IMR-90 (cell line): Measurements from ENCODE around the gene GAB1. TPM values are rescaled to one million over a fixed set of nuclear protein-coding genes. Genes with fewer than 3 reads are reported as not detected.

Experiments used
- ATAC-seq: fragments of 200-7000 bp; cut with Tn5 transposase; 2 replicates; pipeline ENCODE4 v1.9.1; 2020; ENCODE audit warnings: low read depth, mild to moderate bottlenecking, moderate library complexity
- BruUV-seq: library from RNA; stranded (reverse); fragments of 400-500 nt; replicated peaks from 2 replicates; lab custom pipeline; 2021; lab: Mats Ljungman, UMichigan
- CTCF ChIA-PET: fragments of 300-600 bp; formaldehyde crosslinking; extraction: SDS; loops from one replicate; lab custom pipeline; 2021; ENCODE audit warnings: antibody characterized with exemption; lab: Yijun Ruan, JAX
- POLR2A ChIA-PET: fragments of 300-600 bp; sonication (Branson Sonifier 250); formaldehyde crosslinking; loops from one replicate; lab custom pipeline; 2022; ENCODE audit warnings: antibody characterized with exemption; ENCODE audit not compliant: unreplicated experiment; lab: Charles Lee
- DNase-seq: peaks from one replicate; pipeline ENCODE4 v3.0.0; 2013
- H2AFZ ChIP-seq: replicated peaks from 2 replicates; pipeline ENCODE3; 2013; ENCODE audit warnings: low read length, mild to moderate bottlenecking; ENCODE audit not compliant: poor library complexity
- H2AK5ac ChIP-seq: 2 replicates; pipeline ENCODE4 v1.6.1; 2013; ENCODE audit warnings: low read depth, low read length, inconsistent platforms
- H2AK9ac ChIP-seq: replicated peaks from 2 replicates; pipeline ENCODE3; 2013; ENCODE audit warnings: mild to moderate bottlenecking, low read depth, low read length, moderate library complexity; ENCODE audit not compliant: poor library complexity
- H2BK120ac ChIP-seq: 2 replicates; pipeline ENCODE4 v1.6.1; 2013; ENCODE audit warnings: low read depth, low read length, inconsistent platforms
- H2BK15ac ChIP-seq: 3 replicates; pipeline ENCODE4 v1.6.1; 2013; ENCODE audit warnings: low read depth, low read length, inconsistent platforms
- H2BK20ac ChIP-seq: 2 replicates; pipeline ENCODE4 v1.6.1; 2013; ENCODE audit warnings: low read depth, mild to moderate bottlenecking, inconsistent platforms, low read length, moderate library complexity
- H2BK5ac ChIP-seq: 2 replicates; pipeline ENCODE4 v1.6.1; 2013; ENCODE audit warnings: mild to moderate bottlenecking, low read depth, low read length, inconsistent platforms; ENCODE audit not compliant: poor library complexity, severe bottlenecking
- H3K14ac ChIP-seq: replicated peaks from 2 replicates; pipeline ENCODE4 v1.6.1; 2013; ENCODE audit warnings: low read depth, low read length, inconsistent platforms
- H3K18ac ChIP-seq: 2 replicates; pipeline ENCODE4 v1.6.1; 2013; ENCODE audit warnings: low read depth, low read length, control low read depth
- H3K23ac ChIP-seq: 2 replicates; pipeline ENCODE4 v1.6.1; 2013; ENCODE audit warnings: low read depth, low read length, inconsistent platforms
- H3K27ac ChIP-seq: 2 replicates; pipeline ENCODE4 v1.5.1; 2013; ENCODE audit warnings: mild to moderate bottlenecking, control low read depth, low read length; ENCODE audit not compliant: insufficient read depth
- H3K27me3 ChIP-seq: 2 replicates; pipeline ENCODE4 v1.6.1; 2013; ENCODE audit warnings: low read length; ENCODE audit not compliant: control insufficient read depth, insufficient read depth
- H3K36me3 ChIP-seq: 2 replicates; pipeline ENCODE4 v1.6.1; 2013; ENCODE audit warnings: low read length, mixed read lengths; ENCODE audit not compliant: control insufficient read depth, insufficient read depth
- H3K4ac ChIP-seq: 2 replicates; pipeline ENCODE4 v1.6.1; 2013; ENCODE audit warnings: low read depth, low read length, inconsistent platforms
- H3K4me1 ChIP-seq: 2 replicates; pipeline ENCODE4 v1.6.1; 2013; ENCODE audit warnings: low read length, mixed read lengths; ENCODE audit not compliant: control insufficient read depth, insufficient read depth
- H3K4me2 ChIP-seq: 2 replicates; pipeline ENCODE4 v1.6.1; 2013; ENCODE audit warnings: low read depth, mild to moderate bottlenecking, control low read depth, low read length, moderate library complexity
- H3K4me3 ChIP-seq: 2 replicates; pipeline ENCODE4 v1.5.1; 2013; ENCODE audit warnings: low read depth, mild to moderate bottlenecking, control low read depth, low read length, moderate library complexity; ENCODE audit not compliant: insufficient read depth
- H3K56ac ChIP-seq: 2 replicates; pipeline ENCODE4 v1.6.1; 2013; ENCODE audit warnings: low read length, inconsistent platforms; ENCODE audit not compliant: insufficient read depth; ENCODE audit errors: extremely low read depth
- H3K79me1 ChIP-seq, 2 experiments: 2 replicates each; pipeline ENCODE4 v1.6.1; 2013; ENCODE audit warnings: low read length in 2 of 2, inconsistent platforms in 1 of 2, low read depth in 1 of 2
- H3K9ac ChIP-seq: 2 replicates; pipeline ENCODE4 v1.6.1; 2013; ENCODE audit warnings: low read depth, low read length, control low read depth
- H3K9me1 ChIP-seq: 2 replicates; pipeline ENCODE4 v1.6.1; 2013; ENCODE audit warnings: low read length, inconsistent platforms; ENCODE audit not compliant: insufficient read depth
- H3K9me3 ChIP-seq: 2 replicates; pipeline ENCODE4 v1.6.1; 2013; ENCODE audit warnings: low read length; ENCODE audit not compliant: control insufficient read depth, insufficient read depth
- H4K20me1 ChIP-seq: 2 replicates; pipeline ENCODE4 v1.6.1; 2013; ENCODE audit warnings: low read length, inconsistent platforms; ENCODE audit not compliant: insufficient read depth
- H4K5ac ChIP-seq: 2 replicates; pipeline ENCODE4 v1.6.1; 2013; ENCODE audit warnings: mild to moderate bottlenecking, low read depth, low read length, control low read depth
- H4K8ac ChIP-seq, 2 experiments: 2 replicates each; pipeline ENCODE4 v1.6.1; 2013; ENCODE audit warnings: low read depth in 2 of 2, low read length in 2 of 2, control low read depth in 1 of 2, inconsistent platforms in 1 of 2
- H4K91ac ChIP-seq: 2 replicates; pipeline ENCODE4 v1.6.1; 2013; ENCODE audit warnings: low read depth, low read length, inconsistent platforms; ENCODE audit not compliant: insufficient read depth
- MAZ ChIP-seq: IDR thresholded peaks from 2 replicates; pipeline ENCODE4 v1.6.1; 2012; ENCODE audit warnings: low read depth, mild to moderate bottlenecking, low read length, improper control_type of control experiment, moderate library complexity, borderline replicate concordance
- WGBS, 2 experiments: methylation state at CpG; one replicate each; pipeline versions ENCODE4 v1.1.5 to v1.1.7; 2013; ENCODE audit warnings: missing lambda C conversion rate in 2 of 2; ENCODE audit not compliant: insufficient read length in 1 of 2; ENCODE audit errors: extremely low coverage in 2 of 2; 5-methylcytosine and 5-hydroxymethylcytosine counted together
- dilution Hi-C: fragments of 300-500 bp; cut with HindIII; formaldehyde crosslinking; loops from one replicate; pipeline ENCODE4 v1.14.3; 2018; ENCODE audit warnings: low sequenced_read_pairs; ENCODE audit not compliant: unreplicated experiment
- in situ Hi-C: fragments of 300-500 bp; cut with MboI; formaldehyde crosslinking; loops from 3 replicates; pipeline ENCODE4 v1.14.3; 2019; ENCODE audit warnings: low sequenced_read_pairs, inconsistent platforms, mixed read lengths
- intact Hi-C: fragments of 100-400 bp; cut with micrococcal nuclease; formaldehyde crosslinking; loops from 2 replicates; pipeline ENCODE4 v1.10.0; 2022
- polyA plus RNA-seq, 3 experiments: library from polyadenylated mRNA; depleted of rRNA; stranded (reverse); fragments of >200 nt; gene quantifications; 2 replicates each; pipeline ENCODE4 v1.2.3, GENCODE V29; 2012; ENCODE audit warnings: low replicate concordance in 1 of 3
- total RNA-seq: library from RNA; depleted of rRNA; stranded (reverse); fragments of >200 nt; gene quantifications from 2 replicates; pipeline ENCODE4 v1.2.3, GENCODE V29; 2012
- TF ChIP-seq, protein P1 (sequence below): fragments of 150-350 bp; IDR thresholded peaks from 2 replicates; pipeline ENCODE4 v1.6.1; 2017; ENCODE audit warnings: mild to moderate bottlenecking, antibody characterized with exemption, low read length, low read depth

GAB1 gene
- total and polyA plus RNA-seq, 2 of the 4 experiments (the other 2 are of a cell fraction), result 2.8 to 12.0 TPM

DNA sequence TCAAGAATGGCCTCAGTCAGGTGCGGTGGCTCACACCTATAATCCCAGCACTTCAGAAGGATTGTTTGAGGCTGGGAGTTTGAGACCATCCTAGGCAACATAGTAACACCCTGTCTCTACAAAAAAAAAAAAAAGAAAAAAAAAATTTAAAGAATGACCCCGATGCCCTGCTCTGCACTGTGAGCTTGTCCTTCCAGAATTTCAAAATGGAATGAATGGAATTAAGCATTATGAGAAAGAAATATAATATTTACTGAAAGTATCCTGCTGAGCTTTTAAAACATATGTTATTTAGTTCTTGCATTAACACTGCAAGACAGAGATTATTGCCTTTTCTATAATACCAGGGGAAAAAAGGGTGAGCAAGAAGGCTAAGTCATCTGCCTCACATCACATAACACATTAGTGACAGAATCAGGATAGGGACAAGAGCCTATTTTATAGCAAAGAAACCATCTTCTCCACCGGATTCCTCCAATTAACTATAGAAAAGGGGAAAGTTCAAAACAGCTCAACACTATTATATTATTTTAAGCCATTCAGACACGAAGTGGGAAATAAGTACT, 41.9 kb upstream of the GAB1 start:
- Histone ChIP-seq H3K36me3 (no peaks in the 10 kb centered on the region), H2AFZ (no peak overlapping the region), H2AK5ac (no peak overlapping the region), H3K9me3 (no peaks in the 10 kb centered on the region), H2BK120ac (no peak overlapping the region), H3K56ac (no peak overlapping the region), H3K79me1 (no peaks in the 10 kb centered on the region), H3K27ac (peak overlapping the region; percentile 78; the same call in 1 of the 2 replicates), H3K23ac (no peak overlapping the region), H3K4me3 (no peak overlapping the region), H4K8ac (no peak overlapping the region), H3K9me1 (no peaks in the 10 kb centered on the region; the same call in 1 of the 2 replicates), H4K20me1 (no peaks in the 10 kb centered on the region), H3K4me1 (peaks cover 6% of the 10 kb centered on the region), H2BK15ac (no peak overlapping the region), H3K4me2 (peak overlapping the region; percentile 30; the same call in 1 of the 2 replicates), H3K18ac (peak overlapping the region; percentile 60; the same call in 1 of the 2 replicates), H2BK20ac (no peak overlapping the region; the same call in 1 of the 2 replicates), H3K14ac (no peak overlapping the region), H4K5ac (no peak overlapping the region; the same call in 1 of the 2 replicates), H2AK9ac (no peak overlapping the region), H2BK5ac (no peak overlapping the region), H4K91ac (no peak overlapping the region), H3K27me3 (no peaks in the 10 kb centered on the region), H3K4ac (no peak overlapping the region), H3K9ac (no peak overlapping the region)
- ChIA-PET CTCF (no interaction called here), POLR2A (no interaction called here)
- WGBS, 2 experiments, result no CpG with 5 or more reads among the region's 4 CpGs
- intact Hi-C loops (no loop called here), in situ Hi-C loops (no loop called here), dilution Hi-C loops (no loop called here)
- TF ChIP-seq MAZ, result no peak
- TF ChIP-seq, protein P1, sequence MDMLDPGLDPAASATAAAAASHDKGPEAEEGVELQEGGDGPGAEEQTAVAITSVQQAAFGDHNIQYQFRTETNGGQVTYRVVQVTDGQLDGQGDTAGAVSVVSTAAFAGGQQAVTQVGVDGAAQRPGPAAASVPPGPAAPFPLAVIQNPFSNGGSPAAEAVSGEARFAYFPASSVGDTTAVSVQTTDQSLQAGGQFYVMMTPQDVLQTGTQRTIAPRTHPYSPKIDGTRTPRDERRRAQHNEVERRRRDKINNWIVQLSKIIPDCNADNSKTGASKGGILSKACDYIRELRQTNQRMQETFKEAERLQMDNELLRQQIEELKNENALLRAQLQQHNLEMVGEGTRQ, result no peak
- DNase-seq (no peak), ATAC-seq (peak; percentile 67)
- no TSS peak for BruUV-seq
